Lung (tissue), 12 donors: Measurements from ENCODE around the gene FA2H. TPM values are rescaled to one million over a fixed set of nuclear protein-coding genes. Genes with fewer than 3 reads are reported as not detected.

Source experiments
- ATAC-seq: fragments of 200-7000 bp; cut with Tn5 transposase; one replicate; pipeline ENCODE4 v1.9.1; 2020; ENCODE audit warnings: moderate number of reproducible peaks; ENCODE audit not compliant: insufficient read depth, low FRiP score
- DNase-seq, 3 donors: peaks; one replicate each; pipeline ENCODE4 v3.0.0-alpha.2; 2013 to 2017
- H3K27ac ChIP-seq, 2 donors: one replicate each; pipeline ENCODE4 v1.5.1; 2013; ENCODE audit warnings: mild to moderate bottlenecking in 2 of 2, moderate library complexity in 2 of 2, control low read depth in 1 of 2, inconsistent platforms in 1 of 2, low read depth in 1 of 2, low read length in 1 of 2
- H3K27me3 ChIP-seq, 3 donors: one replicate each; pipeline ENCODE4 v1.5.1; 2013; ENCODE audit warnings: low read length in 2 of 3; ENCODE audit not compliant: control insufficient read depth in 3 of 3, insufficient read depth in 3 of 3
- H3K36me3 ChIP-seq, 4 donors: one replicate each; pipeline ENCODE4 v1.5.1; 2013; ENCODE audit warnings: low read length in 4 of 4, mild to moderate bottlenecking in 1 of 4, moderate library complexity in 1 of 4; ENCODE audit not compliant: control insufficient read depth in 4 of 4, insufficient read depth in 4 of 4
- H3K4me1 ChIP-seq, 5 donors: one replicate each; pipeline ENCODE4 v1.5.1; 2013; ENCODE audit warnings: low read length in 5 of 5, mild to moderate bottlenecking in 2 of 5, moderate library complexity in 1 of 5; ENCODE audit not compliant: control insufficient read depth in 5 of 5, insufficient read depth in 5 of 5
- H3K4me3 ChIP-seq: one replicate; pipeline ENCODE4 v1.5.1; 2013; ENCODE audit warnings: mild to moderate bottlenecking, control low read depth, moderate library complexity
- H3K9ac ChIP-seq, 2 donors: one replicate each; pipeline ENCODE4 v1.5.1; 2013; ENCODE audit warnings: low read length in 2 of 2, control low read depth in 1 of 2; ENCODE audit not compliant: insufficient read depth in 1 of 2
- H3K9me3 ChIP-seq, 4 donors: one replicate each; pipeline ENCODE4 v1.5.1; 2013; ENCODE audit warnings: low read length in 3 of 4, mild to moderate bottlenecking in 1 of 4, moderate library complexity in 1 of 4; ENCODE audit not compliant: control insufficient read depth in 4 of 4, insufficient read depth in 3 of 4
- WGBS, 2 donors: extraction: QIAGEN DNeasy Blood & Tissue Kit; methylation state at CpG; one replicate each; pipeline ENCODE4 v1.1.7; 2013; 5-methylcytosine and 5-hydroxymethylcytosine counted together
- polyA plus RNA-seq, 2 donors: library from polyadenylated mRNA; stranded (reverse); fragments of 200-250 nt; gene quantifications; one replicate each; pipeline ENCODE4 v1.2.1, GENCODE V29; 2013
- total RNA-seq, 2 donors: library from RNA; depleted of rRNA in 1 of 2; stranded (reverse); fragments of >200 nt in 1 of 2; gene quantifications; one replicate each; pipeline ENCODE4 v1.2.1, GENCODE V29; 2014 to 2021
- TF ChIP-seq, protein P1 (sequence below): IDR thresholded peaks from 2 replicates; pipeline ENCODE4 v1.5.1; 2012; ENCODE audit warnings: mild to moderate bottlenecking; ENCODE audit errors: control extremely low read depth, extremely low read depth
- donor health status: control.
- donor health status: control.
- donor health status: Bipolar disorder and iron deficiency.
- donor health status: healthy.
- donor health status: DM: yes; HTN: yes; CAD: no.

Gene FA2H
- total and polyA plus RNA-seq, 4 donors = 2.1 to 7.1 (median 4.7) TPM

DNA sequence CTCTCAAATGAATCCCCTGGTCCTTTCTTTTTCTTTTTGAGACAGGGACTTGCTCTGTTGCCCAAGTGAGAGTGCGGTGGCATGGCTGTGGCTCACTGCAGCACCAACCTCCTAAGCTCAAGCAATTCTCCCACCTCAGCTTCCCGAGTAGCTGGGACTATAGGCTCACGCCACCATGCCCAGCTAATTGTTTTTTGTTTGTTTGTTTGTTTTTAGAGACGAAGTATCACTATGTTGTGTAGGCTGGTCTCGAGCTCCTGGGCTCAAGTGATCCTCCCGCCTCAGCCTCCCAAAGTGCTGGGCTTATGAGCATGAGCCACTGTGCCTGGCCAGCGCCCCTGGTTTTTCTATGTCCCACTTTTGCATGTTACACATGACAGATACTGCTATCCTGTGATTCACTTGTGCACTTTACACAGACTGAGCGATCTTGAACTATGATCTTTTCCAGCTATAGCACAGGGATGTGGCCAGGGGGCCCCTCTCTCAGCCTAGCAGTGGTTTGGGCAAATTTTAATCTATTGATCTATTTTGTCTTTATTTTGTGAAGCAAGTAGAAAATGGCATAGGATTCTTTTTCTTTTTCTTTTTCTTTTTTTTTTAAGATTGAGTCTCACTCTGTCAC lies 42.7 kb downstream of the FA2H start:
- no peak overlapping the region for H3K27ac ChIP-seq
- DNase-seq = no peak
- TF ChIP-seq, protein P1, sequence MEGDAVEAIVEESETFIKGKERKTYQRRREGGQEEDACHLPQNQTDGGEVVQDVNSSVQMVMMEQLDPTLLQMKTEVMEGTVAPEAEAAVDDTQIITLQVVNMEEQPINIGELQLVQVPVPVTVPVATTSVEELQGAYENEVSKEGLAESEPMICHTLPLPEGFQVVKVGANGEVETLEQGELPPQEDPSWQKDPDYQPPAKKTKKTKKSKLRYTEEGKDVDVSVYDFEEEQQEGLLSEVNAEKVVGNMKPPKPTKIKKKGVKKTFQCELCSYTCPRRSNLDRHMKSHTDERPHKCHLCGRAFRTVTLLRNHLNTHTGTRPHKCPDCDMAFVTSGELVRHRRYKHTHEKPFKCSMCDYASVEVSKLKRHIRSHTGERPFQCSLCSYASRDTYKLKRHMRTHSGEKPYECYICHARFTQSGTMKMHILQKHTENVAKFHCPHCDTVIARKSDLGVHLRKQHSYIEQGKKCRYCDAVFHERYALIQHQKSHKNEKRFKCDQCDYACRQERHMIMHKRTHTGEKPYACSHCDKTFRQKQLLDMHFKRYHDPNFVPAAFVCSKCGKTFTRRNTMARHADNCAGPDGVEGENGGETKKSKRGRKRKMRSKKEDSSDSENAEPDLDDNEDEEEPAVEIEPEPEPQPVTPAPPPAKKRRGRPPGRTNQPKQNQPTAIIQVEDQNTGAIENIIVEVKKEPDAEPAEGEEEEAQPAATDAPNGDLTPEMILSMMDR = no peak
- H3K27me3 ChIP-seq = no peaks in the 10 kb centered on the region
- WGBS, 2 donors = 89 to 93% methylated on average over 8 of the region's 8 CpGs
- H3K9ac ChIP-seq = no peak overlapping the region
- H3K36me3 ChIP-seq = no peaks in the 10 kb centered on the region
- peaks cover 0 to 5% (median 0%) of the 10 kb centered on the region in 4 donors for H3K9me3 ChIP-seq
- no peak for ATAC-seq
- H3K4me1 ChIP-seq = peaks cover 0 to 21% (median 4%) of the 10 kb centered on the region in 5 donors
- H3K4me3 ChIP-seq = no peak overlapping the region

DNA sequence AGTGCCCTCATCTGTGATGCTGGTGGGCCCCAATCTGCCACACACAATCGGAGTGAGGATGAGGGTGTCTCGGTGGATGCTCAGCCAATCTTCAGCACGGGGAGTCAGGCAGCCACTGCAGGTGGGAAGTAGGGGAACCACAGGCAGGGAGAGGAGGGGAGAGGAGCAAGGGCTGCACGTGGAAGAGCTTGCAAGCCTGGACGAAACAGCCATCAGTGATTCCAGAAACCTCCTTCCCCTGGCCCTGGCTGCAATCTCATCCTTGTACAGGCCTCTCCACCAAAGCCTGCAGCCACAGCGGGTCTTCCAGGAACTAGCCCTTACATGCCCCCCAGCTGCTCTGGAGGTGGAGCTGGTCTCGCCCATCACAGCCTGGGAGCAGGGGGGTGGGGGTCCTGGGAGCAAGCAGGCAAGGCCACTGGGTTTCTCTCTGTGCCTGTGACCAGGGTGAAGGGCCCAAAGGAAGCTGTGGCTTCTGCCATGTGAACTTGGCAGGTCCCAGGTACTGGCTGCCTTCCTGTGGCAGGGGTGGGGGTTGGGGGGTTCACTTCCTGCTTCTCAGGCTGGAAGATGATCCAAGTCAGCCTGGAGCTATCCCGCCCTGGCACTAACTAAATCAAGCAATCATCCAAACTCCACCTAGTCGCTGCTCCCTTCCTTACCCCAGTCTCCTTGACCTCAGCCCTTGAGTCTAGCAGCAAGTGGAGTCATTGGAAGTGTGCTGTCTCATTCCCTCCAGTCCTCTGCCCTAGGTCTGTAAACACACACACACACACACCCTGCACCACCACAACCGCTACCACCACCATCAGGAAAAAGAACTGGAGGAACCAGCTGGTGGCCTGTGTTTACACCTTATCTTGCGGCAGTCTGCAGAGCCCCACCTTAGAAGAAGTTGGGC lies 44.6 kb downstream of the FA2H start:
- peaks cover 0 to 10% (median 0%) of the 10 kb centered on the region in 4 donors for H3K9me3 ChIP-seq
- DNase-seq (peak in 2 of 3 donors; percentile 22 to 44), ATAC-seq (no peak)
- no peaks in the 10 kb centered on the region for H3K36me3 ChIP-seq
- H3K9ac ChIP-seq = no peak overlapping the region
- H3K4me3 ChIP-seq = no peak overlapping the region
- peaks cover 0 to 18% (median 4%) of the 10 kb centered on the region in 5 donors for H3K4me1 ChIP-seq
- no peaks in the 10 kb centered on the region for H3K27me3 ChIP-seq
- WGBS, 2 donors = 33 to 40% methylated on average over 11 of the region's 11 CpGs
- no peak overlapping the region for H3K27ac ChIP-seq
- TF ChIP-seq, protein P1 = no peak

DNA sequence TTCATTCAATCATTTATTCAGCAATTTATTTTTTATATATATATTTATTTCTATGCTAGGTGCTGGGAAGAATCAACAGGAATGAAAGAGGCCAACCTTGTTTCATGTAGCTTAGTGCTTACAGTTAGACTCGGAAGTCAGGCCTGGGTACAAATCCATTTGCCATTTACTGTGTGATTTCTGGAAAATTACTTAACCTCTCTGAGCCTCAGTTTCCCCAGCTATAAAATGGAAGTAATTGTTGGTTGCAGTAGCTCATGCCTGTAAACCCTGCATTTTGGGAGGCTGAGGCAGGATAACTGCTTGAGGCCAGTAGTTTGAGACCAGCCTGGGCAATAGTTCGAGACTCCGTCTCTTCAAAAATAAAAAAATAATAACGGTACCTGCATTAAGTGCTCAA lies 46.7 kb downstream of the FA2H start:
- H3K27ac ChIP-seq = no peak overlapping the region
- TF ChIP-seq, protein P1 = no peak
- no peak for DNase-seq
- H3K36me3 ChIP-seq = no peaks in the 10 kb centered on the region
- no peak for ATAC-seq
- peaks cover 0 to 10% (median 0%) of the 10 kb centered on the region in 4 donors for H3K9me3 ChIP-seq
- H3K9ac ChIP-seq = no peak overlapping the region
- H3K4me1 ChIP-seq = peaks cover 0 to 11% (median 0%) of the 10 kb centered on the region in 5 donors
- WGBS, 2 donors = 98 to 100% methylated on average over 4 of the region's 4 CpGs
- no peaks in the 10 kb centered on the region for H3K27me3 ChIP-seq
- no peak overlapping the region for H3K4me3 ChIP-seq
